OCI-LY1 (cell line): ENCODE results near the gene TMEM126A.
A peak's percentile ranks its signal among the peaks of the same experiment; 100 is the strongest.

Source experiments
- H2AFZ ChIP-seq: fragments of 200-600 bp; sonication (generic), shearing (Covaris generic); 2 replicates; pipeline ENCODE4 v1.6.0; 2014; ENCODE audit warnings: antibody characterized with exemption, mild to moderate bottlenecking, low read length
- H3F3A ChIP-seq: fragments of 200-600 bp; sonication (generic), shearing (Covaris generic); 2 replicates; pipeline ENCODE4 v1.6.0; 2014; ENCODE audit warnings: mild to moderate bottlenecking, antibody characterized with exemption, low read length, moderate library complexity; ENCODE audit not compliant: insufficient read depth
- H3K27ac ChIP-seq: fragments of 200-600 bp; sonication (generic); 2 replicates; pipeline ENCODE4 v1.5.1; 2014; ENCODE audit warnings: low read length, mixed run types, mild to moderate bottlenecking, low read depth; ENCODE audit not compliant: poor library complexity, severe bottlenecking
- H3K27me3 ChIP-seq: fragments of 200-600 bp; sonication (generic); 2 replicates; pipeline ENCODE4 v1.6.0; 2014; ENCODE audit warnings: antibody characterized with exemption, mild to moderate bottlenecking, low read length, moderate library complexity; ENCODE audit not compliant: insufficient read depth
- H3K36me3 ChIP-seq: fragments of 200-600 bp; sonication (generic); 2 replicates; pipeline ENCODE4 v1.6.1; 2014; ENCODE audit warnings: mild to moderate bottlenecking, antibody characterized with exemption, low read length, moderate library complexity, mixed read lengths; ENCODE audit not compliant: insufficient read depth
- H3K4me1 ChIP-seq: fragments of 200-600 bp; sonication (generic); 2 replicates; pipeline ENCODE4 v1.5.1; 2014; ENCODE audit warnings: mild to moderate bottlenecking, low read length, moderate library complexity; ENCODE audit not compliant: insufficient read depth, severe bottlenecking
- H3K4me2 ChIP-seq: fragments of 200-600 bp; sonication (generic), shearing (Covaris generic); 2 replicates; pipeline ENCODE4 v1.6.1; 2014; ENCODE audit warnings: low read length
- H3K4me3 ChIP-seq: fragments of 200-600 bp; sonication (generic); 2 replicates; pipeline ENCODE4 v1.5.1; 2014; ENCODE audit warnings: low read length, low read depth, mild to moderate bottlenecking, mixed read lengths; ENCODE audit not compliant: poor library complexity, severe bottlenecking
- H3K79me2 ChIP-seq: fragments of 200-600 bp; shearing (Covaris generic); 2 replicates; pipeline ENCODE4 v1.6.1; 2016; ENCODE audit warnings: mixed run types, low read length, mixed read lengths; ENCODE audit not compliant: insufficient read depth
- H3K9ac ChIP-seq: fragments of 200-600 bp; sonication (generic), shearing (Covaris generic); 2 replicates; pipeline ENCODE4 v1.6.1; 2014; ENCODE audit warnings: mild to moderate bottlenecking, low read length, mixed read lengths
- H3K9me2 ChIP-seq: fragments of 200-600 bp; sonication (generic), shearing (Covaris generic); 2 replicates; pipeline ENCODE4 v1.6.1; 2014; ENCODE audit warnings: low read depth, mild to moderate bottlenecking, low read length, mixed read lengths
- H3K9me3 ChIP-seq: fragments of 200-600 bp; shearing (Covaris generic); 2 replicates; pipeline ENCODE4 v1.6.1; 2014; ENCODE audit warnings: low read length, mixed read lengths
- H4K20me1 ChIP-seq: fragments of 200-600 bp; sonication (generic), shearing (Covaris generic); 2 replicates; pipeline ENCODE4 v1.6.0; 2016; ENCODE audit warnings: mild to moderate bottlenecking, low read length; ENCODE audit not compliant: insufficient read depth
- EZH2 ChIP-seq: fragments of 200-600 bp; sonication (generic), shearing (Covaris generic); IDR thresholded peaks from 2 replicates; pipeline ENCODE4 v1.8.0; 2017; ENCODE audit warnings: borderline replicate concordance, mixed run types, mild to moderate bottlenecking, antibody characterized with exemption, low read length, moderate library complexity, mixed read lengths
- TF ChIP-seq, protein P1 (sequence below): fragments of 200-600 bp; sonication (generic), shearing (Covaris generic); IDR thresholded peaks from 2 replicates; pipeline ENCODE4 v1.5.1; 2017; ENCODE audit warnings: mild to moderate bottlenecking, antibody characterized with exemption, low read length, moderate library complexity, mixed read lengths

TMEM126A gene

DNA sequence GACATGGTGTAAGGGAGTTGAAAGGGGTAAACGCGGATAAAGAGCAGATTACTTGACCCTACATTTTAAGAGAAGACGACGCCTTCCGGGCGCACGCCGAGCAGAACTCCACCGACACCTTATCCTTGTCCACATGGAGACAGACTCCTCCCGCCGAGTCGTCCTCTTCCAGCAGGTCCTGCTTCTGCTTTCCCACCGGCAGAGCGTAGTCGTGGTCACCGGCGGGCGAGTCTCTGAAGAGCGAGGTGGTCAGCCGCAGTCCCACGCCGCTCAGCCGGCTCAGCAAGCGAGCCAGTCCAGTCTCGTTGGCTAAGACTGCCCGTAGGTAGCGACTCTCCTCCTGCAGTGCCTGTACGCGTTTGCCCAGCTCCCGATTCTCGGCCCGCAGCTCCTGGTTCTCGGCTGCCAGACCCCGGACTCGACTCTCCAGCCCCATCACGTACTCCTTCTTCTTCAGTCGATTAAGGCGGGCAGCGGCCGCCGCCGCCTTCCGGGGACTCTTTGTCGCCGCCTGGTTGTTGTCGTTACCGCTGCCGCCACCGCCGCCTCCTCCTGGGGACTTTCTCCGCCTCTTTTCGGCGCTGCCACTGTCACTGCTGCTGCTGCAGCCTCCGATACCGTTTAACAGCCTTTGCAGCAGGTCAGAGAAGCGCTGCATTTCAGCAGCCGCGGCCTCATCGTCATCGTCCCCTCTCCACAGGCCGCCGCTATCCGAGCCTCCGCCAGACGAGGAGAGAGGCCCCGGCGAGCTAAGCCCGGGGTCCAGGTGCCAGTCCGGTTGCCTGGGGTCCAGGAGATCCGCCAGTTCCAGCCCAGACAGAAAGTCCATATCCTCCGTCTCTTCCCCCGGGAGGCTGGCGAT lies 16.2 kb downstream of the TMEM126A start:
- H3K4me2 ChIP-seq = peak overlapping the region; percentile 88
- no peaks in the 10 kb centered on the region for H3K27me3 ChIP-seq
- H3K4me1 ChIP-seq = peaks cover 44% of the 10 kb centered on the region
- peak overlapping the region; percentile 88 for H3K4me3 ChIP-seq
- H3K27ac ChIP-seq = peak overlapping the region; percentile 84
- peaks cover 46% of the 10 kb centered on the region for H3K36me3 ChIP-seq
- TF ChIP-seq, protein P1, sequence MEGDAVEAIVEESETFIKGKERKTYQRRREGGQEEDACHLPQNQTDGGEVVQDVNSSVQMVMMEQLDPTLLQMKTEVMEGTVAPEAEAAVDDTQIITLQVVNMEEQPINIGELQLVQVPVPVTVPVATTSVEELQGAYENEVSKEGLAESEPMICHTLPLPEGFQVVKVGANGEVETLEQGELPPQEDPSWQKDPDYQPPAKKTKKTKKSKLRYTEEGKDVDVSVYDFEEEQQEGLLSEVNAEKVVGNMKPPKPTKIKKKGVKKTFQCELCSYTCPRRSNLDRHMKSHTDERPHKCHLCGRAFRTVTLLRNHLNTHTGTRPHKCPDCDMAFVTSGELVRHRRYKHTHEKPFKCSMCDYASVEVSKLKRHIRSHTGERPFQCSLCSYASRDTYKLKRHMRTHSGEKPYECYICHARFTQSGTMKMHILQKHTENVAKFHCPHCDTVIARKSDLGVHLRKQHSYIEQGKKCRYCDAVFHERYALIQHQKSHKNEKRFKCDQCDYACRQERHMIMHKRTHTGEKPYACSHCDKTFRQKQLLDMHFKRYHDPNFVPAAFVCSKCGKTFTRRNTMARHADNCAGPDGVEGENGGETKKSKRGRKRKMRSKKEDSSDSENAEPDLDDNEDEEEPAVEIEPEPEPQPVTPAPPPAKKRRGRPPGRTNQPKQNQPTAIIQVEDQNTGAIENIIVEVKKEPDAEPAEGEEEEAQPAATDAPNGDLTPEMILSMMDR = peak; percentile 51
- TF ChIP-seq EZH2 = no peak
- peak overlapping the region; percentile 96 for H3K9ac ChIP-seq
- H2AFZ ChIP-seq = no peak overlapping the region
- H3K79me2 ChIP-seq = peaks cover 53% of the 10 kb centered on the region
- H3K9me3 ChIP-seq = no peaks in the 10 kb centered on the region
- H3K9me2 ChIP-seq = no peaks in the 10 kb centered on the region
- H3F3A ChIP-seq = no peaks in the 10 kb centered on the region
- peaks cover 10% of the 10 kb centered on the region; the same call in 1 of the 2 replicates for H4K20me1 ChIP-seq

DNA sequence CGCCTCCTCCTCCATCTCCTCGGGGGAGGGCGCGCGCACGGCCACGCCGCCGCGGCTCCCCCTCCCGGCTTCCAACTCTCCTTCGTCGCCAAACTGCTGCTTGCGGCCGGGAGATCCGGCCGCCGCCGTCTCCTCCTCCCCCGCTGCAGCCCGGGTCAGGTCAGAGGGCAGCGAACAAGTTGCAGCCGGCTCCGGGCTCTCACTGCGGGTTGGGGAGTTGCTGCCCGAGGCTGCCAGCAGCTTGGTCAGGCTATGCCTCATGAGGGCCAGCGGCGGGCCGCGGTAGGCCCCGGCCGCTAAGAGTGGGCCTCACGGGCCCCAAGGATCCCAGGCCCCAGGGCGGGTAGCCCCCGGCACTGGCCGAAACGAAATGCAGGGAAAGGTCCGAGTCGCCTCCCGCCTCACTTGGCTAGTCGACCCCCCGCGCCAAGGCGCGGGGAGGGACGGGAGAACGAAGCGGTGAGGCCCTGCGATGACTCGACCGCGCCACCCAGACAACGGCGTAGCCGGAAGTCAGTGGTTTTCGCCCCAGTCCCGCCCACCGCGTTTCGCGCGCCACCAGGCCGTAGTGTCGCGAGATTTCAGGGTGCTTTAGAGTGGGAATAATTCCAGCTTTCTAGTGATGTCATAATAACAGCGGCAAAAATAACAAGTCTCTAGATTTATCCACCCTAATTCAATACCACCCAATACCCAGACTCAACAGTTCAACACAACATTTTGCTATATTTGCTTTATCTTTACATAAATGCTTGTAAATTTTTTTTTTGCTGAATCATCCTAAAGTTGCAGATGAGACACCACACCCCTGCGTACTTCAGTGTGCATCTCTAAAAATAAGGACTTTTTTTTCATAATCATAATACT lies 17.1 kb downstream of the TMEM126A start, which contains the start of gene CREBZF:
Gene CREBZF, minus strand, starts transcription at position 515 of the 867 bp plus-strand sequence. Its CDS starts 254 bp downstream, at position 261.
- Histone ChIP-seq H3K4me3 (peak within 1 kb of the TSS; percentile 88), H3K27ac (peak within 1 kb of the TSS; percentile 84), H3K9ac (peak within 1 kb of the TSS; percentile 96), H4K20me1 (peaks cover 10% of the 10 kb centered on the region; the same call in 1 of the 2 replicates), H3K27me3 (no peaks in the 10 kb centered on the region), H2AFZ (peak within 1 kb of the TSS; percentile 81), H3K36me3 (peaks cover 38% of the 10 kb centered on the region), H3F3A (no peaks in the 10 kb centered on the region), H3K79me2 (peaks cover 44% of the 10 kb centered on the region), H3K4me2 (peak within 1 kb of the TSS; percentile 88), H3K9me2 (no peaks in the 10 kb centered on the region), H3K9me3 (no peaks in the 10 kb centered on the region), H3K4me1 (peaks cover 35% of the 10 kb centered on the region)
- TF ChIP-seq EZH2 = no peak
- TF ChIP-seq, protein P1 = no peak

DNA sequence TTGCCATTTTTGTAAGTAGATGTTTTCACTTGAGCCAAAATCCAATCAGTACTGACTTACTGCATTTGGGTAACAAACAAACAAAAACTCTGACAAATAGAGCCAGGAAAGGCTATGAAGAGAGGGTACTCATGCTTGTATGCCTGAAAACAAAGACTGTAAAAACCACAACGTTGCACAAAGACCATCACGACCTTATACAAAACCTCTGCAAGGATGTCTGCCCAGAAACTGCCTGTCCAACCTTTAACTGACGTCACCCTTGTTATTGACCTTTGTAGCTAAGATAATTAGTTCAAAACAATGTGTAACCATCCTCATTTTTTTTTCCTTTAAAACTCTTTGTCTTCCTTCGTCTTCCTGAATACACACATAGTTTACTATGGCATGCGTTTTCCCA lies 18.0 kb downstream of the TMEM126A start:
- H3K9ac ChIP-seq = peak overlapping the region; percentile 96; the same call in 1 of the 2 replicates
- H3K4me3 ChIP-seq = peak overlapping the region; percentile 88
- peak overlapping the region; percentile 88; the same call in 1 of the 2 replicates for H3K4me2 ChIP-seq
- H3K27ac ChIP-seq = peak overlapping the region; percentile 1
- no peaks in the 10 kb centered on the region for H3K27me3 ChIP-seq
- no peak for TF ChIP-seq EZH2
- TF ChIP-seq, protein P1 = no peak
- peak overlapping the region; percentile 81 for H2AFZ ChIP-seq
- no peaks in the 10 kb centered on the region for H3K9me2 ChIP-seq
- H4K20me1 ChIP-seq = peaks cover 9% of the 10 kb centered on the region; the same call in 1 of the 2 replicates
- H3K9me3 ChIP-seq = no peaks in the 10 kb centered on the region
- peaks cover 35% of the 10 kb centered on the region for H3K79me2 ChIP-seq
- peaks cover 27% of the 10 kb centered on the region for H3K4me1 ChIP-seq
- no peaks in the 10 kb centered on the region for H3F3A ChIP-seq
- H3K36me3 ChIP-seq = peaks cover 29% of the 10 kb centered on the region
